DND-41 (cell line): Measurements from ENCODE around the gene OTULINL.

ENCODE experiments used
- EZH2 ChIP-seq: IDR thresholded peaks from 3 replicates; pipeline ENCODE4 v1.6.1; 2012; ENCODE audit warnings: borderline replicate concordance, low read depth, mild to moderate bottlenecking, moderate library complexity, low read length, inconsistent platforms; ENCODE audit not compliant: severe bottlenecking
- TF ChIP-seq, protein P1 (sequence below): IDR thresholded peaks from 2 replicates; pipeline ENCODE4 v1.5.1; 2012; ENCODE audit warnings: borderline replicate concordance, low read length, moderate library complexity, mild to moderate bottlenecking; ENCODE audit not compliant: poor library complexity, severe bottlenecking; ENCODE audit errors: extremely low read depth

DNA sequence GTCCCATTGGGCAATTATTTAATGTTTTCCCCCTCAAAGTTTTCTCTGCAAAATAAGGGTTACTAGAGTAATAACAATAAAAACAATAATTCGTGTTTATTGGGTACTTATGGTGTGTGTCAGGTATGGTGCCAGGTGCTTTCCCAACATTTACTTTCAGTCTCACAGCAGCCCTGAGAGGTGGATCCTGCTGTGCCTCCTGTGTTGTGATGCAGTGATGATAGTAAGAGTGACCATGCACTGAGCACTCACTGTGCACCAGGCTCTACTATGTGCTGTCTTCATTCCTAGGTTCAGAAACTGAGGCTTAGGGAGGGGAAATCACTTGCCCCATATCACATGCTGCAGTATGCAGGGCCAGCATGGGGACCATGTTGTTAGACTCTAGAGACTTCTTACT lies 15.5 kb downstream of the OTULINL start:
- TF ChIP-seq, protein P1, sequence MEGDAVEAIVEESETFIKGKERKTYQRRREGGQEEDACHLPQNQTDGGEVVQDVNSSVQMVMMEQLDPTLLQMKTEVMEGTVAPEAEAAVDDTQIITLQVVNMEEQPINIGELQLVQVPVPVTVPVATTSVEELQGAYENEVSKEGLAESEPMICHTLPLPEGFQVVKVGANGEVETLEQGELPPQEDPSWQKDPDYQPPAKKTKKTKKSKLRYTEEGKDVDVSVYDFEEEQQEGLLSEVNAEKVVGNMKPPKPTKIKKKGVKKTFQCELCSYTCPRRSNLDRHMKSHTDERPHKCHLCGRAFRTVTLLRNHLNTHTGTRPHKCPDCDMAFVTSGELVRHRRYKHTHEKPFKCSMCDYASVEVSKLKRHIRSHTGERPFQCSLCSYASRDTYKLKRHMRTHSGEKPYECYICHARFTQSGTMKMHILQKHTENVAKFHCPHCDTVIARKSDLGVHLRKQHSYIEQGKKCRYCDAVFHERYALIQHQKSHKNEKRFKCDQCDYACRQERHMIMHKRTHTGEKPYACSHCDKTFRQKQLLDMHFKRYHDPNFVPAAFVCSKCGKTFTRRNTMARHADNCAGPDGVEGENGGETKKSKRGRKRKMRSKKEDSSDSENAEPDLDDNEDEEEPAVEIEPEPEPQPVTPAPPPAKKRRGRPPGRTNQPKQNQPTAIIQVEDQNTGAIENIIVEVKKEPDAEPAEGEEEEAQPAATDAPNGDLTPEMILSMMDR, result no peak
- no peak for TF ChIP-seq EZH2
